GM18498 (cell line): ENCODE data around the gene INTS6L.
"Not testable (repeated sequence)": the region's sequence is repeated elsewhere in the genome, so short reads cannot be mapped to it uniquely, and the experiment has no call there.

ENCODE experiments used
- ATAC-seq: cut with Tn5 transposase; IDR thresholded peaks from one replicate; pipeline ENCODE4 v1.9.1; 2021; ENCODE audit warnings: mild to moderate bottlenecking, moderate library complexity; ENCODE audit not compliant: unreplicated experiment

Gene INTS6L

DNA sequence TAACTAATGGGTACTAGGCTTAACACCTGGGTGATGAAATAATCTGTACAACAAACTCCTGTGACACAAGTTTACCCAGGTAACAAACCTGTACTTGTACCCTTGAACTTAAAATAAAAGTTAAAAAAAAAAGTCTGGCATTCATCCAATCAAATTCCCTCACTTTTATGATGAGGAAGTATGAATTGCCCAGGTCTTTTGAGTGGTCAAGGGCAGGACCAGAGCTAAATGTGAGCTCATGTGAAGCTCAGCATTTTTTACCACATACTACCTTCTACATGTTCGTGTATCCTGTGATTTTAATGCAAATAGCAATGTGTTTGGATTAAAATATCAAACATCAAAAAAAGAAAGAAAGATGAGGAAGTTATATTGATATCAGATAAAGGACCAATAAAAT is 74.0 kb downstream of the INTS6L start:
- ATAC-seq: not testable (repeated sequence)

- no peak for ATAC-seq
These were observed 75.1 kb downstream of the INTS6L start for GRCh38 chrX:135595543-135595942.

DNA sequence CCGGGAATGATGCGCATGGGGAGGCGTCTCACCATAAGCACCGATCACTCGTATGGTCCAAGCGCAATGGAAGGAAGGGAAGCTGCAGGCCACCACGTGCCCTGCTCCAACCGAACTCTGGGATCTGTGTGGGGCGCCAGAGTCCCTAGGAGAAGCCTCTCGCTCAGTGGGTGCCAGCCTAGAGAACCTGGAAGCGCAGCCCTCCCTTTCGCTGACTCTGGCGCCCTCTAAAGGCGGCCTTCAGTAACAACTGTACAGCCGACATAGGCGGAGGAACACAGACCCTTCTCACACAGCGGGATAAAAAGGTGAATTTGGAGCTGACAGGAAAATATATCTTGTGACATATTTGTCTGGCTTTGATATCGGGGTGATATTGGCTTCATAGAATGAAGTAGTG is 76.0 kb downstream of the INTS6L start:
- ATAC-seq: no peak

DNA sequence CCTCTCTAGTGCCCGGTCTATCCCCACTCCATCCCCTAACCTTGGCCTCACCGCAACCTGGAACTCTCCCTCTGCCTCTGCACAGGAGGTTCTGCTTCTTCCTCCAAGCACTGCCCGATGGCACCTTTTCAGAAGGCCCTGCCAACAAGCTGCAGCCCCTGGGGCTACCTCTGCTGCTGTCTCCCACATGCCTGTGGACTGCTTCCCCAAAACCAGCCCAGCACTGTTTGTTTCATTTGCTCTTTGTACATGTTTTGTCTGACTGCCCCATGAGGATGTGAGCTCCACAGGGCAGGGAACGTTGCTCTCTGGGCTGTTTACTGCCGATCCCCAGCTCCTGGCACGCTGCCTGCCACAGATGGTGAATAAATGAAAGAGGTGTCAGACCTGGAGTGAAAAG is 85.4 kb downstream of the INTS6L start:
- ATAC-seq: no peak

DNA sequence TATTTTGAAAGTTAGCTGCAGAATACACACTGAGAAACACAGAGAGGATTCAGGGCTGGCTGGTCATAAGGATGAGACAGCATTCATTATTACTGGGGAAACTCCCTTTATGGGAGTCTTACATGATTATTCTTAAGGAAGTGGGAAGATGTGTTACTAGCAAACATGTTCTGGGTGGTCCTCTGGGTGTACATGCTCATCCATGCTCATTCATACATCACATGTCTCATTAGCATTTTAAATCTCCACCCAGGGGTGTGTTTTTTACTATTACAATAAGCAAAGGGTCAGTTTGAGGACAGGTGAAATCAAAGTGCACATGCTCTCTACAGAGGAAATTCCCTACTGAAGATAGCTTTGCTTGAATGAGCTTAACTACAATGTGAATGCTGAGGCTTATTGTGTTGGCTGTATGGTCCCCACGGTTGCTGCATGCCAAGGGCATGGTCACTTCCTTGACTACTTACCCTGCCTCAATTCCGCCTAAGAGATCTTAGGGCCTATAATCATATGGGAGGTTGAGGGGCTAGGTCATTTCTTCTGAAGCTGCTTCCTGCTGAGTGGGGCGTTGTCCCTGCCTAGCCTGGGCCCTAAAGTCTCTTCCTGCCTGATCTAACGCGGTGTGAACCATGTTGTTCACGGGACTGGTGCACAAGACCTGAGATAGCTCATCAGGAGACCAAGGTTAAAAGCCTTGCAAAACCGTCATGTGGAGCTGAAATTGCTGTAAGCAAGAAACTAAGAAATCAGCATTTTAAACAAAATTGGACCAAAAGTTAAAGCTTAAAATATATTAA is 104.1 kb downstream of the INTS6L start:
- not testable (repeated sequence) for ATAC-seq

DNA sequence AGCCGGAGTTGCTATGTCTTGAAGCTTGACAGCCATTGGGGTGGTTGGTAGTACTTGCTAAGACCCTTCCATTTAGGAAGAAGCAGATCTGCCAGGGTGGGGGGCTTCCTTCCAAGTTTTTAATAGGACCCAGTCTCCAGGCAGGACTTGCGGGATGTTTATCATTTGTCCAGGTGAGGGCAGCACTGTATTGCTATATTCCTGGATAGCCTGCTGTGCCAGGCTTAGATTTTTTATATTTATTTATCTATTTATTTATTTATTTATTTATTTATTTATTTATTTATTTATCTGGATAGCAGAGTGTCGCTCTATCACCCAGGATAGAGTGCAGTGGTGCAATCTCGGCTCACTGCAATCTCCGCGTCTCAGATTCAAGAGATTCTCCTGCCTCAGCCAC is 105.5 kb downstream of the INTS6L start:
- ATAC-seq: no peak

GRCh38 chrX:135629342-135629741 is 108.9 kb downstream of the INTS6L start:
- no peak for ATAC-seq
